GM21447 (cell line): ENCODE results near the gene ATXN1.

Experiments used
- ATAC-seq: cut with Tn5 transposase; IDR thresholded peaks from one replicate; pipeline ENCODE4 v1.9.1; 2021; ENCODE audit not compliant: unreplicated experiment

The ATXN1 gene

DNA sequence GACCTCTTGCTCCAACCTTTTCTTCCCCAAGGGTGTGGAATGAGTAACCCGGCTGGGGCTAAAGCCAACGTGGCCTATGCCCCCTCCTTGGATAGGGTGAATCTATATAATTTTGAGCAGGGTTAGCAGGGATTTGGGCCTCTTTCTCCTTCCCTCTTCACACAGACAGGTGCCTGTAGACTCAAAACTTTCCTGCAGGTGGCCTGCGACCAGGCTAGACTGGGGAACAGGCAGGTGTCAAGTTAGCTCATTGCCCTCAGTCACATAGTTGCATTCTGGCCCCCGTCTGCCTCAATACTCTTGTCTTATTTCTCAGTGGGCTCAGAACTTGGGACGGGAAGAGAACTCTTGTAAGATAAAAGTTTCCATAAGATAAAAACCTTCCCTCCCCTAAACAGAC lies 243.0 kb downstream of the ATXN1 start:
- no peak for ATAC-seq

DNA sequence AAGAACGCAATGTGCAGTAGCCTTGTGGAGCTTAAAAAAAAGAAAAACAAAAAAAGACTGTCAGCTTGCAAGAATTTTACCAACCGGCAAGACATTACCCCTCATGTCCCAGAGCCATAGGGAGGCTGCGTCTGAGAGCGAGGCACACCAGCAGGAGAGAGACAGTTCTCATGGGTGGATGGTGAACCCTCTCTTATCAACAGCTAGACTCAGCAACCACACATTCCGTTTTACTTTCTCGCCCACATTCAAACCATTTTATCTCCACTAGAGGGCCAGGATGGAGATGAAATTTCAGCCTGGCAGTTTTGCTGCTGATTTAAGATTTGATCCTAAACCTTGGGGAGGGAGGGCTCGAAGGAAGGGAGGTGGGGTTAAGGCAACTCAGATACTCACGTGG lies 247.0 kb downstream of the ATXN1 start:
- ATAC-seq = no peak

DNA sequence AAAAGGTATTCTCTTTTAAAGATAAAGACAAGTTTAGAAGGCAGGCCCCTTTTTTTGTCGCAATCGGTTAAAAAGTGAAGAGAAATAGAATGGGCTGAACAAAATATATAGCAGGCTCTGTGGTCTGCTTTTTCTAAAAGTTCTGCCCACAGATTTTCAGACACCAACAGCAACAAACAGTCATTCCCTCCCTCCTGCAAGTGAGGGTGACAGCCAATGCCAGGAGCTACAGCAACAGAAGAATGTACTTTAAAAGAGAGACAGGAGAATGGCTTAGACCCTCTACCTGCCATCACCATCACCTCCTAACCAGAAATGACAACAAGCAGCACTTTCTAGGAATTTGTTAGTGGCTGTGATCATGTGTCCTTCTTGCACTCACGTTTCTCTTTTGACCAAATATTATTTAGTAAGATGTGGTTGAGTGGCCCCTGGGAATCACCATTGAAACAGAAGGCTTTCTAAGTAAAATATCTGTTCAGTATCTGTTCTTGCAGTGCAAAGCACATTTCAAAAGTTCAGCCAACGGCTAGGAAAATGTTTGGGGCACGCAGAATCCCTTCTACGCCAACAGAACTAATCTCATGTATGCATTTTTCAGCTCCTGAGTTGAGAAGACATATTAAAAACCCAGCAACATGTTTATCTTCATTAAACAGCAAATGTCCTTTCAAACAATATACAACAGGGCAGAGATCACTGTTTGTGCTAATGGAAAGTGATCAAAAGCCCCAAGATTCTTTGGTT lies 248.5 kb downstream of the ATXN1 start:
- peak; percentile 27 for ATAC-seq

DNA sequence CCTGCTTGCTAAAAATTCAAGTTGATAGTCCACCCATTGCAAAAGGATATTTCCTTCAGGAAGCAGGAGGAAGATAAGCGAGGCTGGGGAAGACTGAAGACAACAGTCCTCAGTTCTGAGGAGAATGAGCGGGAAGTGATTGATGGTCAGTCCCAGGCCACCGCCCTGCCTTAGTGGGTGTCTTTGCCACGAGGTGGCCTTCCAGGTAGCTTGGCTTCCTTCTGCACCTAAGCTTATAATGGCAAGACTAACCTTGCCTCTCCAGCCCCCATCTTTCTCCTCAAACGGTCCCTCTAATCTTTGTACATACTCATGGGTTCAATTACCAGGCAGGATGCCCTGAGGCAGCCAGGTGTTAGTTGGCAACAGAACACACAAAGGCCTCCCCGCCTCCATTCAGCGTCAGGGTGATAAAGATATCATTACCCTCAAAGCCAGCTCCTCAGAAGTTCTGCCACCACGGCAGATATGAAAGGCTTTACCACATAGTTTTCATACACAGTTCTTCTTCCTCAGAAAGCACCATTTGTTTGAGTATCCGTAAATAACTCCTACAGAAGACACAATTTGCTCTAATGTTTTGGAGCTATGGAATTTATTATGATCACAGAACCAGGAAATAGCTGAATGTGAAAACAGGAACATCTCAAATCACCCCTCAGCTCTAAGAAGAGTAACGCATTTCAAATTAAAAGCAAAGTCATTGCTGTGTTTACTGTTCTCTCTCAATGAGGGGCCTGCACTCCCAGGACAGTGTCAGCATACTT lies 249.4 kb downstream of the ATXN1 start:
- ATAC-seq = peak; percentile 78

DNA sequence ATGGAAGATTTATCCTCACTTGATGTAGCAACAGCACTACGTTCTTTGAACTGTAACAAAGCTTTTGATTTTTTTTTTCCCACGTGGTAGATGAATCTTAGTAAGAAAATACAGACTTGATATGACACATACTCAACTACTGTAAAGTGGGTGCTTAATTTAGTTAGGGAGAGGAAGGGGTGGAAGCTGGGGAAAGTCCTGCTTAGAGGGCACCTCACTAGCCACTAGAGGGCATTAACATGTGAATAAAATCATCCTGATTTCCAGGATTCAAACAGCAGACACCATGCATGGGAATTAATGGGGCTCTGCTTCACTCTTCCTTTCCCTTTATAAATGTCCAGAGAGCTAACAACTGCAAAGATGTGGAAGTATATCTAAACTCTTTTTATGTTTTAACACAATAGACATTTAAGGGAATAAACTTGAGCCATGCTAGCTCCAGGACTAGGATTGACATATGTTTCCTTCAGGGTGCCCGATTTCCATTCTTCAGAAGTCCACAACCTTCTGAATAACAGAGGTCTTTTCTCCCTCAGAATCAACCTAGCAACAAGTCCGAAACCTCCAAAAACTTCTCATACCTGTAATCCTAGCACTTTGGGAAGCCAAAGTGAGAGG lies 250.1 kb downstream of the ATXN1 start:
- ATAC-seq = no peak

DNA sequence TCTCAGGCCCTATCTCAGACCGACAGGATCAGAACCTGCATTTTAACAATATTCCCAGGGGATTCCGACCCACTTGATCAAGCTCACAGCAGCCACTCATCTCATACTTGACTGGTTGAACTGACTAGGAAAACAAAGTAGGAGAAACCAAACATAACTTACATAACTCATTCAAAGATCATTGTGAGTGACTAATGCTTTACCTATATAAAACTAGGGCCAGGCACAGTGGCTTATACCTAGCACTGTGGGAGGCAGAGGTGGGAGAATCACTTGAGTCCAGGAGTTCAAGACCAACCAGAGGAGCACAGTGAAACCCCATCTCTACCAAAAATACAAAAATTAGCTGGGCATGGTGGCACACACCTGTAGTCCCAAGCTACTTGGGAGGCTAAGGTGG lies 251.0 kb downstream of the ATXN1 start:
- no peak for ATAC-seq

DNA sequence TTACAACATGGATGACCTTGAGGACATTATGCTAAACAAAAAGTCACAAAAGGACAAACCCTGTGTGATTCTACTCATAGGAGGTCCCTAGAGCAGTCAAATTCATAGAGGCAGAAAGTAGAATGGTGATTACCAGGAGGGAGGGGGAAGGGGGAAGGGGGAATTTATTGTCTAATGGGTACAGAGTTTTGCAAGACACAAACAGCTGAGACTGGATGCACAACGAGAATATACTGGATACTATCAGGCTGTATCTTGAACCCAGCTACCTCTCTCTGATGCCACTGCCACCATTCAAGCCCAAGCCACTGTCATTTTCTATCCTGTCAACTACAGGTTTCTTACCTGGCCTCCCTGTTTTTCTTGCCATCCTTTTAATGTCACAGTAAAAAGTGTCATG lies 252.3 kb downstream of the ATXN1 start:
- ATAC-seq = no peak

DNA sequence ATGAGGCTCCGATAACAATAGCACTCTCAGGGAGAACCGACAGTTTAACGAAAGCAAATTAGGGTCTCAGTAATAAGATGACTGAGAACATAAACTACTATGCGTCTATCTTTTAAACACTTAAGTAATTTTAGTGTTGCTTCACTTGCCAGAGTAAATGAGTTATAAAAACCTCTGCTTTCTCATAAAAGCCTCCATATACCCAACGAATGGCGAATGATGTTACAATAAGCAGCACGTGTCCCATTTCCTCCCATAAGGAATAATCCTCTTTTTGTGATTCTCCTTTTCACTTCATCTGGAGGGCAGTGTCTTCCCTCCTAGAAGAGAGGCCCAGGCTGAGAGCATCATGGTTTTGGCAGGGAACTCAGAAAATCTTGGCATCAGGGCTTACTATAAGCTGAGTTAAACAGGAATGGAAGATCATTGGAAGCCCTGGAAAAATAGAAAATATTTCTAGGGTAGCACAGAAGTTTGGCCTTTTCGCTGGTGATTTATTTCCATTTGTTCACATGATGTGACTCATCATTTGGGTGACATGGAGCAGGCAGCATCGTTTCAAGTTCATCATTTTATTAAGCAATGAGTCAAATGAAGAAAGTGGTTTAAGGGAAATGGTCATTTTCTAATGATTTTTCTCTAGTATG lies 255.4 kb downstream of the ATXN1 start:
- no peak for ATAC-seq

DNA sequence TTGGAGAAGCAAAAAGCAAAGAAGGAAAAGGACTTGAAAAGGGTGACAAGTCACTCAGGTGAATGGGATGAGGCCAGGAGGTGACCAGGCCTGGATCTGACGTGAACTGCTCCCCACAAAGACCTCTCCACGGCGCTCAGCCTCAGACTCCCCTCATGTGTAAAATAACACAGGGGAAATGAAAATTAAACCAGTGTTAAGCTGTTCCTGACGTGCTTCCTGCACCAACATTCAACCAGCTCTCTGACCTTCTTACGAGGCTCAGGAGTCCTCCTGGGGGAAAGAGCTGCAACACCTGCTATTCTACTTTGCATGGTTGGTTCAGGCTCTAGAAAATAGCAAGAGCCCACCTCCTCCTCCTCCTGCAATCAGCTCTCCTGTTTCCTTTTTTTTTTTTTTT lies 256.7 kb downstream of the ATXN1 start:
- ATAC-seq = no peak

DNA sequence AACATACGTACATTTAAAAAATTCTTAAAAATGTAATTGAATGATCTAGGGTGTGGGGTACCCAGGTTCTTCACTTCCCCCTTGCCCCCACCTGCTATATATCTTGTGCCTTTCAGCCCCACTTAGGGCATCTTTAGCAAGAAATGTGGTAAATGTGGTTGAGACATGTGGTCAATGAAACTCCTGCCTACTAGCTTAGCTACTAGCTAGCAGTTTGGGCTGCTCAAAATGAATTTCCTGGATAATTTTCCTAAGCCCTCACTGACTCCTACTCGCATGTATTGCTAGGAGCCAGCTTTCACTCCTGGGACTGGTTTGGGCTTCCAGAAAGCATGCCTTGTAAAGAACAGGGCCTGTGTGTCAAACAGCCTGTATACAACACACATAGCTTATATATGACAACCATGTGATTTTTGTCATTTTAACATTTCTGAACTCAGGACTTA lies 257.3 kb downstream of the ATXN1 start:
- peak; percentile 85 for ATAC-seq

DNA sequence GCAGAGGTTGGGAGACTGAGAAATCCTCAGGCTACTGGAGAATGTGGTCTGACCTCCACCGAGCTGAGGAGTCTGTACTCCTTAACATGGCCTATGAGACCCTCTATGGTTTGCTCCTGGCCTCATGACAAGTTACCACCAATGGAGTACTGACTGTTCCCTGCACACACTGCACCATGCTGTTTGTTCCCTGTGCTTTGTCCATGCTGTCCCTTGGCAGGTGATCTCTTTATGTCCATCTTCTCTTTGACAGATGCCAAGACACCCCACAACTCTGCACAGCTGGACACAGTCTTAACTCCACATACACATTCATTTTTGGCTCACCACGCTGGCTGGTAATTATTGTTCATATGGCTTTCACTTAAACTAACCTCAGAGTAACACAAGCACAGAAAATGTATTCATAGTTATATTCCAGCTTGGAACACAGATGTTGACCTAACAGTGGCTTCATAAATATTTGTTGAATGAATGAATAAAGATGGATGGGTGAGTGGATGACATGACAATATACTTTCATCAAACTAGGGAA lies 258.0 kb downstream of the ATXN1 start:
- ATAC-seq = no peak

DNA sequence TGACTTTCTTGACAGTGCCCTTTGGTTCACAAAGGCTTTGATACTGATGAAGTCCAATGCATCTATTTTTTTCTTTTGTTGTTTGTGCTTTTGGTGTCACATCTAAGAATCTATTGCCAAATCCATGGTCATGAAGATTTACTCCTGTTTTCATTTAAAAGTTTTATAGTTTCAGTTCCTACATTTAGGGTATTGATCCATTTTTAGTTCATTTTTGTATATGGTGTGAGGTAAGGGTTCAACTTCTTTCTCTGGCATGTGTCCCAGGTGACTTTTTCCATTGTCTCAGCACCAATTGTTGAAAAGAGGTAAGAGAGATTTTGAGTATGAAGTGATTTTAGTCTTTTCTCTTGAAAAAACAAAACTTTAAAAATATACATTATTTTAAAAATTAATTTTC lies 262.3 kb downstream of the ATXN1 start:
- no peak for ATAC-seq

DNA sequence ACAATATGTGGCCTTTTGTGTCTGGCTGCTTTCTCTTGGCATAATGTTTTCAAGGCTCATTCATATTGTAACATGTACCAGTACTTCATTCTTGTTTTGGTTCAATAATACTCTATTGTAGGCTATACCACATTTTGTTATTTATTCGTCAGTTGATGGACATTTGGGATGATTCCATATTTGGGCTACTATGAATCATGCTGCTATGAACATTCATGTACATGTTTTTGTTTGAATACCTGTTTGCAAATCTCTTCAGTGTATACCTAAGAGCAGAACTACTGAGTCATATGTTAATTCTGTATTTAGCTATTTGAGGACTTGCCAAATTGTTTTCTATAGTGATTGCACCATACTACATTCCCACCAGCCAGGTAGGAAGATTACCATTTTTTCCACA lies 263.0 kb downstream of the ATXN1 start:
- ATAC-seq = no peak

DNA sequence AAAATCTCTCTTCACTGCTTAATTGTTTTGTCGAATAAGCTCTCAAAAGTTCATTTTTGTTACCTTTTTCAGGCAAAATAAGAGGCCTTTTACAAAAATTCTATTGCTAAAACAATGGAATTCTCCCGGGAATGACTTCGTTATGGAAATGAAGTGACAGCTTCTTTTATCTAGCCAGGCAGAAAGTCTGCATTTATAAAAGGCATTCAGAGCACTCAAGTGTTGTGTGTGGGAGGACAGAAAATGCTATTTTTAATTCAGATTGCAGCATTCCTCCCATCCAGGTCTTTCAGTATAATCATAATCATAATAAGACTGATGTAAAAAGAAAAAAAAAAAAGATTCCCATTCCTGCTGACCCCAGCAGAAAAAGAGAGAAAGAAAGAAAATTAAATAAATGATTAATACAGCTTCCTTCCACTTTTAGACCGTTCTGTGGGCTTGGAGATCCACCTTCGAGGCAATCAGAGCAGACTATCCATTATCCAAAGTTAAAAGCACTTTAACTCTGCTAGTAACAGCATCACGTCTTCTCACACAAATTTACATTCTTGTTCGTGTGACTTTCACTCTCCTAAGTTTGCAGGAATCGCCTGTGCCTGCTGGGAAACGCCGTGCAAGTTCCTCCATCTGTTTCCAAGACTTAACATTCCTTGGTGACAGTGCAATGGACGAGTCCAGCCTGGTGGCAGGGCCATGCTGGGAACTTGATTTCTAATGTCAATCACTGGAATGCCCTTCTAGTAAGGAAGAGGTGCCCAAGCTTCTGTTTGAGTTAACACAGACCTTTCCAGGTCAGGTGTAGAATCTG lies 264.1 kb downstream of the ATXN1 start:
- no peak for ATAC-seq

DNA sequence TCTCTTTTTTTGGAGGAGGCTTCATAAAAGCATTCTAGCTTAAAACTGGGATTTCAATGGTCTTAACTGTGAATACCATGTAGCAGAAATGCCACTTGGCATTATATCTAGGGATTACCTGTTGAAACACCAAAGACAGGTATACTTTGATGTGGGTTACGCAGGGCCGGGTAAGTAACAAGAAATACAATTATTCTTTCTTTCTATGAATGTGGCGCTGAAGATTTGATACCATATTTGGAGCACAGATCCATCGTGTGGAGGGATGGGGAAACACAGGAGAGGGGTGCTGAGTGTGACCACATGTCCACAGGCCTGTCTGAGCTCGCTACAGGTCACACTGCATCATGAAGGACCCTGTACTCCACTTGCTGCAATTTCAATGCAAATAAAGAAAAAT lies 265.1 kb downstream of the ATXN1 start:
- ATAC-seq = no peak

DNA sequence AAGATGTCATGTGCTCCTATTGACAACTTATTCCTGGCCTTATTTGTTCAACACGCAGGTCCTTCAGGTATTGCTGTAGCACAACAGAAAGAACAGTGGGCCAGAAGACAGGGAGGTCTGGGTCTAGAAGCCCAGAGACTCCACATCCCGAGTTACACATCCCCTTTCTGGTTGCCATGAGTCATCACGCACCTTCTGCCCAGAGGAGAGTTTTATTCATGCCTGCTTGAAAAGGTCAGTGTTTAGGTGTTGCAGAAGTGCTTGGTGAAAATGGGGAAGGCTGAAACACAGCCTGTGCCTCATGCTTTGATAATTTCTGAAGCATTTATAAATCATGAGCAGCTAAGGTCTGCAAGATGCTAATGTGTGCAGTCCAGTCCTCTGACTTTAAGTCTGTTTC lies 266.5 kb downstream of the ATXN1 start:
- peak; percentile 95 for ATAC-seq

DNA sequence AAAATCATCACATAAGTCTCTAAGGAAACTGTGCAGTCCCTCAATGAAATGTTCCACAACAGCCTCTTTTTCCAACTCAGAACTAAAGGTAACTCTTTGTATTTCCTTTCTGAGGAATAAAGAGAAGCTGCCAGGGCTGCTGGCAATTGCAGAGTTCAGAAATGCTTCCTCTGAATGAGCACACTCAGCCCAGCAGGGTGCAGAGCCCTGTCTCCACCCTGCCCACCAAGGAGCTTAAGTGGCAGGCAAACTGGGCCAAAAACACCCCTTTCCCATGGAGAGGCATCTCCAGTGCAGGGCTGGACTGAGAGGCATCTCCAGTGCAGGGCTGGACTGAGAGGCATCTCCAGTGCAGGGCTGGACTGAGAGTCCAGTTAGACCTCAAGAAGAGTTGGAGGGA lies 267.5 kb downstream of the ATXN1 start:
- no peak for ATAC-seq

DNA sequence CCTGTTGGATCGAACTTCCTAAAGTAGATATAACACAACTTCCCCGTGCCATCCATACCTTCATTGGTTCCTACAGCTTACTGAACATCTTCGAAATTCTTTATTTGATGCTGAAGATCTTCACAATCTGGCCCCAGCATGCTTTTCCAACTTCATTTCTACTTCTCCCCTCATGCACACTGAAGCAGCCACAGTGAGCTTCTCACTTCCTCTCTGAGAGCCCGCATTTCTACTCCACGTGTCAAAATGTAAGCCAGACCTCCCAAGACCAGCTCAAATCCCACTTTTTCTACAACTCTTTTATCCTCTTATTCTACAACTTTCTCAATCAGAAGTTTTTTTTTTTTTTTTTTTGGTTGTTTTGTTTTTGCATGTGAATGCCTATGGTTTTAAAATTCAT lies 268.1 kb downstream of the ATXN1 start:
- ATAC-seq = no peak

DNA sequence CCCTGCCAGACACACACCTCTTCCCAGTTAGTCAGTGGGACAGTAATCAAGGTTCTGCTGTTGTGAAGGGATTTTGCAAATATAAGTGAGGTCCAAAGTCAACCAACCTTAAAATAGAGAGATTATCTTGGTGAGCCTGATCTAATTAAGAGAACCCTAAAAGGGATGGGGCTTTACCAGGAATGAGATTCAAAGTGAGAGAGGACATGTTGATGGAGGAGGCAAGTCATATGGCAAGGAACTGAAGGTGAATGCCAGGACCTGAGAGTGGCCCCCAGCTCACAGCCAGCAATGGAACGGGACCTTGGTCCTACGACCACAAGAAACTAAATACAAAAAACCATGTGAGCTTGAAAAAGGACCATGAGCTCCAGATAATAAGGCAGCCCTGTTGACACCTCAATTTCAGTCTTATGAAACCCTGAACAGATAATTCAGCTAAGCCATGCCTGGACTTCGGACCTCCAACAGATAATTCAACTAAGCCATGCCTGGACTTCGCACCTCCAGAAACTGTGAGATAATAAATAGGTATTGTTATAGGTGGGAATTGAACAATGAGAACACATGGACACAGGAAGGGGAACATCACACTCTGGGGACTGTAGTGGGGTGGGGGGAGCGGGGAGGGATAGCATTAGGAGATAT lies 269.5 kb downstream of the ATXN1 start:
- ATAC-seq = no peak

DNA sequence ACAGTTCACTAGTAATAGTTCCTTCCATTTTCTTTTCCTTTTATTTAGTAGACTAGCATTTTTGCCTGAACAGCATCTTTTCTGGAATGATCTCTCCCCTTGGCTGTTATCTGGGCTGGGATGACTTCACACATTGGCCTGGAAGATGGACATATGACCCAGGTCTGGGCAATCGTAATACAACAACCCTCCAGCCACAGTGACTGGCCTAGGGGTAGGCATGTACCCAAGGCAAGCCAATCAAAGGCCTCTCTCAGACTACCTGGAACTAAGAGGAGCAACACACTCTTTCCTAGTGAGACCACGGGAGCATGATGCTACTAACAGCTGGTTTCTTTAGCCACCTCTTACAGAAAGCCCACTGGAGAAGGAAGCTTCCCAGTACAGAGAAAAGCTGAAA lies 270.6 kb downstream of the ATXN1 start:
- ATAC-seq = no peak
